IPS-18c (cell line): Measurements from ENCODE around the gene CACNA1C.
A peak's percentile ranks its signal among the peaks of the same experiment; 100 is the strongest.

Source experiments
- H3K4me3 ChIP-seq: 2 replicates; pipeline ENCODE4 v1.7.0; 2013; ENCODE audit warnings: low read depth, mild to moderate bottlenecking, low read length, moderate library complexity; ENCODE audit not compliant: insufficient read depth
- H3K9me3 ChIP-seq: one replicate; pipeline ENCODE4 v1.6.1; 2013; ENCODE audit warnings: mild to moderate bottlenecking, low read length, moderate library complexity; ENCODE audit not compliant: control insufficient read depth, insufficient read depth

CACNA1C gene

GRCh38 chr12:2588345-2588744 lies 535.6 kb downstream of the CACNA1C start:
- Histone ChIP-seq H3K9me3 (peaks cover 3% of the 10 kb centered on the region), H3K4me3 (peak overlapping the region; percentile 5; the same call in 1 of the 2 replicates)

- peaks cover 3% of the 10 kb centered on the region for H3K9me3 ChIP-seq
- H3K4me3 ChIP-seq, result no peak overlapping the region
These were observed 536.6 kb downstream of the CACNA1C start for GRCh38 chr12:2589381-2589780.

- no peak overlapping the region for H3K4me3 ChIP-seq
- peaks cover 3% of the 10 kb centered on the region for H3K9me3 ChIP-seq
These were observed 540.3 kb downstream of the CACNA1C start for GRCh38 chr12:2593045-2593444.

- Histone ChIP-seq H3K9me3 (peaks cover 3% of the 10 kb centered on the region), H3K4me3 (no peak overlapping the region)
These were observed 543.7 kb downstream of the CACNA1C start for GRCh38 chr12:2596441-2596840.

GRCh38 chr12:2605301-2605700 lies 552.5 kb downstream of the CACNA1C start:
- no peak overlapping the region for H3K4me3 ChIP-seq
- H3K9me3 ChIP-seq, result peaks cover 2% of the 10 kb centered on the region

- Histone ChIP-seq H3K4me3 (no peak overlapping the region), H3K9me3 (peaks cover 2% of the 10 kb centered on the region)
These were observed 553.6 kb downstream of the CACNA1C start for GRCh38 chr12:2606186-2606910.

- no peak overlapping the region for H3K4me3 ChIP-seq
- no peaks in the 10 kb centered on the region for H3K9me3 ChIP-seq
These were observed 555.3 kb downstream of the CACNA1C start for GRCh38 chr12:2607881-2608607.

- Histone ChIP-seq H3K4me3 (no peak overlapping the region), H3K9me3 (no peaks in the 10 kb centered on the region)
These were observed 555.8 kb downstream of the CACNA1C start for GRCh38 chr12:2608608-2608945.

GRCh38 chr12:2609020-2609419 lies 556.2 kb downstream of the CACNA1C start:
- Histone ChIP-seq H3K4me3 (no peak overlapping the region), H3K9me3 (no peaks in the 10 kb centered on the region)

GRCh38 chr12:2610358-2610757 lies 557.6 kb downstream of the CACNA1C start:
- Histone ChIP-seq H3K9me3 (no peaks in the 10 kb centered on the region), H3K4me3 (no peak overlapping the region)

GRCh38 chr12:2613326-2614073 lies 560.7 kb downstream of the CACNA1C start:
- no peak overlapping the region for H3K4me3 ChIP-seq
- no peaks in the 10 kb centered on the region for H3K9me3 ChIP-seq

- Histone ChIP-seq H3K9me3 (no peaks in the 10 kb centered on the region), H3K4me3 (no peak overlapping the region)
These were observed 561.6 kb downstream of the CACNA1C start for GRCh38 chr12:2614341-2614740.

- Histone ChIP-seq H3K4me3 (no peak overlapping the region), H3K9me3 (no peaks in the 10 kb centered on the region)
These were observed 563.0 kb downstream of the CACNA1C start for GRCh38 chr12:2615665-2616402.

- H3K9me3 ChIP-seq, result no peaks in the 10 kb centered on the region
- H3K4me3 ChIP-seq, result no peak overlapping the region
These were observed 564.0 kb downstream of the CACNA1C start for GRCh38 chr12:2616763-2617162.

GRCh38 chr12:2617365-2617764 lies 564.6 kb downstream of the CACNA1C start:
- Histone ChIP-seq H3K9me3 (no peaks in the 10 kb centered on the region), H3K4me3 (no peak overlapping the region)

- Histone ChIP-seq H3K4me3 (no peak overlapping the region), H3K9me3 (no peaks in the 10 kb centered on the region)
These were observed 565.7 kb downstream of the CACNA1C start for GRCh38 chr12:2618291-2618995.

GRCh38 chr12:2619136-2619535 lies 566.3 kb downstream of the CACNA1C start:
- H3K9me3 ChIP-seq, result no peaks in the 10 kb centered on the region
- no peak overlapping the region for H3K4me3 ChIP-seq
